Ramos (cell line): ENCODE results near the gene NOL12.
"Not testable (repeated sequence)": the region's sequence is repeated elsewhere in the genome, so short reads cannot be mapped to it uniquely, and the experiment has no call there.

Experiments used
- in situ Hi-C: fragments of 300-500 bp; cut with MboI; formaldehyde crosslinking; loops from one replicate; pipeline ENCODE4 v1.14.3; 2022; ENCODE audit warnings: low sequenced_read_pairs; ENCODE audit not compliant: unreplicated experiment

The NOL12 gene, protein sequence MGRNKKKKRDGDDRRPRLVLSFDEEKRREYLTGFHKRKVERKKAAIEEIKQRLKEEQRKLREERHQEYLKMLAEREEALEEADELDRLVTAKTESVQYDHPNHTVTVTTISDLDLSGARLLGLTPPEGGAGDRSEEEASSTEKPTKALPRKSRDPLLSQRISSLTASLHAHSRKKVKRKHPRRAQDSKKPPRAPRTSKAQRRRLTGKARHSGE

DNA sequence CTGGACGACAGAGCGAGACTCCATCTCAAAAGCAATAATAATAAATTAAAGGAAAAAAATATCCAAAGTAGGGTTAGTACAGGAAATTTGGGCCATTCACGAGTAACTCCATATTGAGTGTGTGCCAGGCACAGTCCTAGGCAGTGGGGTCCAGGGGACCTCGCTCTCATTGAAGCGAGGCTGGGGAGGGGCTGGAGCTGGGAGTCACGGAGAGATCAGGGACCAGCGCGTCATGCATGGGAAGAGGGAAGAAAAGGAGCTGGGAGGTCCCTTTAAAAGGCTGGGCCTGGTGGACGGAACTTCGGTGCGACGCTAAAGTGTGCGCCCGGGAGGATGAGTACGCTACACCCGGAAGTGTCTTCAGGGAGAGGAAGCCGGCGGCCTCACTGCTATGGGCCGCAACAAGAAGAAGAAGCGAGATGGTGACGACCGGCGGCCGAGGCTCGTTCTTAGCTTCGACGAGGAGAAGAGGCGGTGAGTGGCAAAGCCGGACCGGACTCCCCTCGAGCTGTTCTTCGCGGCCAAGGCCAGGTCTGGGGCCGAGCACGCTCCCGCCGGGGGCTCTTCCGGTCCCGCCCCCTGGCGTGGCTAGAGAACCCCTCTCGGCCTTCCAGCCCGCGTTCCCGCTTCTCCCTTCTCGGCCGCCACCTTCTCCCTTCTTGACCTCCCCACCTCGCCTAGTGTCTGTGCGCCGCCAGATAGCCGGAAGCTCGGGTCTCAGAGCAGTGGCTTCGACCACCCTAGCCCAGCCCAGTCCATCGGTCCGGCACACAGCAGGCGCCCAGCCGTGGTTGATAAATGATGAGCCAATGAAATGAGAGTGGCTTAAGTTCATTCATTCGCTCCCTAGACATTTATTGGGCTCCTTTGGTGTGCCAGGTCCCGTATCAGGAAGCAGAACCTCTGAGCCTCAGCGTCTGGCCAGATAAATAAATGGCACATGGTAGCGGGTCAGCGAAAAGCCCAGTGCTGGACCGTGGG is at the start of gene NOL12:
Gene NOL12 (plus strand): TSS at position 342 of the 981 bp plus-strand sequence. CDS start 50 bp downstream, at position 392.
- in situ Hi-C loops = no loop called here

DNA sequence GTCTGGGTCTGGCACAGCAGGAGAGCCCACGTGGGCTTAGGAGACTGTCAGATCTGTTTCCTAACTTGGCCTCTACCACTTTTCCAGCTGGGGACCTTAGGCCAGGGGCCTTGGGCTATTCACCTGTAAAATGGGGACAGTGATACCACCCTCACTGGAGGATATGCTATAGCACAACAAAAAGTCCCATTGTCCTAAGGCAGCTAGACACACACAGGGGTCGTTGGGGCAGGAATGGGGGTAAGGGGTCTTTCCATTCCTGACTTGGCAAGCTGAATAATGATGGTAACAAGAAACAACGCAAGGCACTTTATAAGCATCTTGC is 49.2 kb upstream of the NOL12 start:
- in situ Hi-C loops = no loop called here

DNA sequence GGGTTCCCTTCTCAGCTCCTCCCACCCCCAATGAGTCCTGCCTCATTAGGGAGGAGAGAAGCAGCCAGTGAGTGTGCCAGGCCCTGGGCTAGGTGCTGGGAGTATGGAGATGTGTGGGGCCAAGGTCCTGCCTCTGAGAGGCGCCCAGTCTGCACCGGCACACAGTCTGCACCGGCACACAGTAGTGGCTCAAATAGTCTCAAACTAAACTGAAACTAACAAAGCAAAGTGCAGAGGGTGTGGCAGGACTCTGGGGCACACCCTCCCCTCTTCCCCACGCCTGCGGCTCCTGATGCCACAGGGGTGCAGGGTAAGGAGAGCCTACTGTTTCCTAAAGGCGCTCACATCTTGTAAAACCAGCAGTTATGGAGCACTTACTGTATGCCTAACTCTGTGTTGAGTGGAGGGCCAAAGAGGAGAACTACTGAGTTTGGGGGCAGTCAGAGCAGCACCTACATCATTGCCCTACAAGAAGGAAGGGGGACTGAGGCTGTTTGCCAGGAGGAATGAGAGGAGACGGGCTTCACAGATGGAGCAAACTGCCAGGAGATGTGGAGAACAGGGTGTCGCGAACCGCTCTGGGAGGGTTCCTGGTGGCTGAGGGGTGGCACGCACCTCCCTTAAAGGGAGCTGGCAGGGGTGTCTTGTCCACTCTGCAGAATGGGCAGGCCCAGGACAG is 47.6 kb upstream of the NOL12 start:
- in situ Hi-C loops = no loop called here

DNA sequence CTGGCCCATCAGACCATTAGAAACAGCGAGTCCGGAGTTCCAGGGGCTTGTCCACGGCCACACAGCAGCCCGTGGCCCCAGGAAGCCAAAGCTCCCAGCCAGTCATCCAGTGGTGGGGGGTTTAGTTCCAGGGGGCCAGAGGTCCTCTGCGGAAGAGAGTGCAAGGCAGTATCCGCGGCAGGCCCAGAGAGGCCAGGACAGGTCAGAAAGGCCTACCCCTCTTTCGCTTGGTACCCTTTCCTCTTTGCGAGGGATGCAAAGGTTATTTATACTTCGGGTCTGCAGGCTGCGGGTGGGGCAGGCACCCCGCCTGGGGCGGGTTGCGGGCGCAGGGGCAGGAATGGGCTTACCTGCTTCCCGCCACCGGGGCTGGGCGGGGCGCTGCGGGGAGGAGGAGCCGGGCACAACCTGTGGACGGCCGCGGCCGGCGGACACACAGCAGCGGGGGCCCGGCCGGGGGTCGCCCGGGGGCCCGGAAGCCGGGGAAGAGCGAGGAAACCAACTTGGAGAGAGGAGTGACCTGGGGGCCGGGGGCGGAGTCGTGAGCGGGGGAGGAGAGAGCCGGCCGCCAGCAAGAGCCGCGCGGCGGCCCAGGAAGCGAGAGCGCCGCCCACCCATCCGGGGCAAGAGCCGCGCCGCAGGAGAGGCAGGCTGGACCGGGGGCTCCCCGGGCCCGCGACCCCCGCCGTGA is 46.9 kb upstream of the NOL12 start, which contains the start of gene SH3BP1:
Gene SH3BP1 (plus strand): TSS at position 600 of the 691 bp plus-strand sequence. CDS start 119 bp downstream, outside the sequence.
- in situ Hi-C loops = no loop called here

DNA sequence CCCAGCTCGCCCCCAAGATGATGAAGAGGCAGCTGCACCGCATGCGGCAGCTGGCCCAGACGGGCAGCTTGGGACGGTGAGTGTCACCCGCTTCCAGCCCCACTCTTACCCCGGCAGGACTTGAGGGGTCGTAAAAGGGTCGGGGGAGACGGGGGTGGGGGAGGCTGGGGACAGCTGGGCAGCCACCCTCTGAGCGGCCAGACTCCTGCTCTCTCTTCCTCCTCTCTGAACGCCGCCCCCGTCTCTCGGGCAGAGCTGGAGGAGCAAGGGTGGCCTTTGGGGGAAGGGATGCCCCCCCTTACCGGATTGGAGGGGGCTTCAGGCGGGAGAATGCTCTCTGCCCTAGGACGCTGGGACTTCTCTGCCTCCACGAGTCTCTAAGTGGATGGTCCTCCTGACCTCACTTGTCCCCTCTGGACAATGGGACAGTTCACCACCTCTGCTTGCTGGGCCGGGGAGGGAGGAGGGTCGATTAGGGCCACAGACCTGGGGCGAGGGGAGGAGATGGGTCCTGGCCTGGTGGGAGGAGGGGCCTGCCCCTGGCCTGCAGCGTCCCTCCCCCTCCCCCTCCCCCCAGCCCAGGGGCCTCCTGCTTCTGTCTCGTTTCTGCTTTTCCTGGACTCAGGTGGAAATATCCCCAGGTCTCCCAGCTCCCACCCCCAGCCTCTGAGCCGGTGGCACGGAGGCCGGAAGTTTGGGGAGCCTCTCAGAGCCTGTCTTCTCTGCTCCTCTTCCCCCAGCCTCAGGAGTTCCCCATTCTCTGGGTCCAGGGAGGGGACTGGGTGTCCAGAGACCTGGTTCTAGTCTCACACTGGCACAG is 46.2 kb upstream of the NOL12 start:
- in situ Hi-C loops = no loop called here

DNA sequence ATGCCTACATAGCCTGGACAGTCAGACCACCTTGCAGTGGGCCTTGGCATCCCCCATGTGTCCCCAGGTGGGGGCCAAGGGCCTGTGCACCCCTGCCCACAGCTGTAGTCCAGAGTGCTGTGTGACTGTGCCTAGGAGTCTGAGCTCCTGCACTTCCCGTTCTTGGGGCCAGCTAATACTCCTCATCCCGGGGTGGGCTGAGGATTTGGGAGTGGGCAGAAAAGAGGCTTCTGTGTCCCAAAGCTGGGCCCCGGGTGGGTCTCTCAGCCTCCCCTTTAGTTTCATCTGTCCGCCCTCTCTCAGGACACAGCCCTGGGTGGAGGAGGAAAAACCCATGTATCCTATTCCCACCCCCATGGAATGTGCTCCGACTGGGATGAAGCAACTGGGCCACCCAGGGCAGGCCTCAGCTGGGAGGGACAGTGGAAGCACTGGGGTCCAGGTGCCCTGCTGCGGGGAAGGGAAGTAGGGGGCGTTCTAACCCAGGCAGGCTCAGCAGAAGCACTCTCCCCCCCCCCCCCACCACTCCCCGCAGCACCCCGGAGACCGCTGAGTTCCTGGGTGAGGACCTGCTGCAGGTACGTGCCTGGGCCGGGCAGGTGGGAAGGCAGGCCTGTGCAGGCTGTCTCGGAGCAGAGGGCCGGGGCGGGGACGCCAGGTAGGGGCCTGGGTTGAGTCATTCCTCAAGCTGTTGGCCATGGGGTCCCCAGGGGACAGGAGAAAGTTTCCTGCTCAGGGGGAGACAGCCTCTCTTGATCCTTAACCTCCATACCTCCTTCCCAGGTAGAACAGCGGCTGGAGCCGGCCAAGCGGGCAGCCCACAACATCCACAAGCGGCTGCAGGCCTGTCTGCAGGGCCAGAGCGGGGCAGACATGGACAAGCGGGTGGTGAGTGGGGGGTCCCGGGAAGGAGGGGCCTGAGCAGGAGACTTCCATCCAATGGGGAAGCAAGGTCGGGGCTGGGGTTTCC is 45.3 kb upstream of the NOL12 start:
- in situ Hi-C loops = no loop called here

DNA sequence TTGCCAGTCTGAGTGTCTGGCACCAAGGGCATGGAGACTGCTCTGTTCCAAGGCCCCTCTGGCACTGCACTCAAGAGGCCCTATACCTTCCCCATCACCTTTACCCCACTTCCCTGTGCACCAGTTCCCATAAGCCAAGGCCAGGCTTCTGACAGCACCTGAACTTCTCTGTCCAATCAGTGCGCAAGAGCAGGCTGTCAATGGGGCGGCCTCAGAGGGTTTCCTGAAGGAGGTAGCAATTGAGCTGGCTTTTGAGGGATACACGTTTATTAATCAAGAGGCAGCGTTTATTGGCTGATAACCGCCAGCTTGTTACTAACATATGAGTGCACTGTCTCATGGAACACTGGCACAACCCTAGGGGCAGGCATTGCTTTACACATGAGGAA is 44.6 kb upstream of the NOL12 start:
- in situ Hi-C loops = no loop called here

DNA sequence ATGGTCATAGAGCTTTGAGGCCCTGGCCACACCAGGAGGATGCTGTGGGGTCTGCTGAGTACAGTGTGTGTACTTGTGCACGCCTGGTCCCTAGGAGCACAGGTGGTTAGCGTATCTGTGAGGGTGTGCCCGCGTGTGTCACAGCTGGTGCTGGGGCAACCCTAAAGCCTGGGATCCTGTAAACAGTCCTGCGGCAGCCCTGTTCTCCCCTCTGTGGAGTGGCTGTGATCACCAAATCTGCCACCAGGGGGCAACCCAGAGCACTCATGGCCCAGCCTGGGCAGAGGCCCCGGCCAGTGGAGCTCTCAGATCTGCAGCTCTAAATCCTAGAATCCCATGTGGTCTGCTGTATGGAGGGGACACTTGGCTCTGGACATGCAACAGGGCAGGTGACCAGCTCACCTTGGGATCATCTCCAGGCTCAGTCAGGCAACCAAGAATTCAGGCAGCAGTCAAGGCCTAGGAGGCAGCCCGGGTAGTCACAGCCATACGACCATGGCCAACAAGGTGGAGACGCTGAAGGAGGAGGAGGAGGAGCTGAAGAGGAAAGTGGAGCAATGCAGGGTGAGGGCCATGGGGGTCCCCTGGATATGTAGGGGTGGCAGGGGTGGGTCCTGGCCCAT is 42.8 kb upstream of the NOL12 start:
- in situ Hi-C loops = no loop called here

DNA sequence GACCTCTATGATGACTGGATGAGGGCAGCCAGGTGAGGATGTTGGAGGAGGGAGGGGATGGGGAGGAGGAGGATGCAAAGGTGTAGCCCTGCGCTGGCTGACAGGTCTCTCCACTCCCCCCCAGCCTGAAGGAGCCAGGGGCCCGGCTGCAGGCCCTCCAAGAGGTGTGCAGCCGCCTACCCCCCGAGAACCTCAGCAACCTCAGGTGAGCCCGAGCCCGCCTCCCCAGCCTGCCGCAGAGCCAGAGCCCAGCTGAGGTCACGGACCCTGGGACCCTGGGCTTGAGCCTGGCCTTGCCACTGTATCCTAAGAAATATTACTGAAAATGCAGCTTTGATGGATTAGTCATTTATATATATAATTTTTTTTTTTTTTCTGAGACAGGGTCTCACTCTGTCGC is 38.8 kb upstream of the NOL12 start:
- in situ Hi-C loops = no loop called here

DNA sequence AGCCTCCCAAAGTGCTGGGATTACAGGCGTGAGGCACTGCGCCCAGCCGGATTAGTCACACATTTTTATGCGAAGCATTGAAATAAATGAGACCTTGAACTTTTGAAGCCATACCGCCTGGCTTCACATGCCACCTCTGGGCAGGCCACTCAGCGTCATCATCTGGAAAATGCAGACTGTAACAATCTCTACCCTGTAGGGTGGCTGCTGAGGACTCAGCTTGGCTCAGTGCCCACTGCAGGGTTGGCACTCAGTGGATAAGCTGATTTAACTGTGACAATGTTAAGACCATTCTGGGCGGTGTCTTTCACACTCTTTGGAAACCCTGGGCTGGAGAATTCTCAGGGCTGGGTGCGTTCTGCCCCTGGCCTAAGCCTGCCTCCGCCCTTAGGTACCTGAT is 38.2 kb upstream of the NOL12 start:
- in situ Hi-C loops = no loop called here

DNA sequence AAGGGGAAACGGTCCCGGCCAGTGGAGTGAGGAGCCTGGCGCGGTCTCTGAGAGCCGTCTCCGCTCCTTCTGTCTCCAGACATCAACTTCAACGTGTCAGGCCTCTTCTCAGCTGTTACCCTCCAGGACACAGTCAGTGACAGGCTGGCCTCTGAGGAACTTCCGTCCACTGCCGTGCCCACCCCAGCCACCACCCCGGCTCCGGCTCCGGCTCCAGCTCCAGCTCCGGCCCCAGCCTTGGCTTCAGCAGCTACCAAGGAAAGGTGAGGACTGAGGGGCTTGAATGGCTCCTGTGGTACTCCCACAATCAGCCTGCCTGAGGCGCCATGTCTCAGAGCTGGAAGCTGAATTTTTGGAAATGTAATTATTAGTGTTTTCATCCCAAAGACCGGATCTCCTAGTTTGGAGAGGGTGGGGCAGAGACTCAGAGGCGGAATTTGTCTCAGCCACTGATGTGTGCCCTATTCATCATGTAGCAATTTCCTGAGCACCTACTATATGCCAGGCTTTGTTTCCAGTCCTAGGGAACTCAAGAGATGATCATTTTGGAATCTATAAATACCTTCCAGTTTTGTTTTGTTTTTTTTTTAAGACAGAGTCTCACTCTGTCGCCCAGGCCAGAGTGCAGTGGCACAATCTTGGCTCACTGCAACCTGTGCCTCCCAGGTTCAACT is 35.5 kb upstream of the NOL12 start:
- in situ Hi-C loops = no loop called here

DNA sequence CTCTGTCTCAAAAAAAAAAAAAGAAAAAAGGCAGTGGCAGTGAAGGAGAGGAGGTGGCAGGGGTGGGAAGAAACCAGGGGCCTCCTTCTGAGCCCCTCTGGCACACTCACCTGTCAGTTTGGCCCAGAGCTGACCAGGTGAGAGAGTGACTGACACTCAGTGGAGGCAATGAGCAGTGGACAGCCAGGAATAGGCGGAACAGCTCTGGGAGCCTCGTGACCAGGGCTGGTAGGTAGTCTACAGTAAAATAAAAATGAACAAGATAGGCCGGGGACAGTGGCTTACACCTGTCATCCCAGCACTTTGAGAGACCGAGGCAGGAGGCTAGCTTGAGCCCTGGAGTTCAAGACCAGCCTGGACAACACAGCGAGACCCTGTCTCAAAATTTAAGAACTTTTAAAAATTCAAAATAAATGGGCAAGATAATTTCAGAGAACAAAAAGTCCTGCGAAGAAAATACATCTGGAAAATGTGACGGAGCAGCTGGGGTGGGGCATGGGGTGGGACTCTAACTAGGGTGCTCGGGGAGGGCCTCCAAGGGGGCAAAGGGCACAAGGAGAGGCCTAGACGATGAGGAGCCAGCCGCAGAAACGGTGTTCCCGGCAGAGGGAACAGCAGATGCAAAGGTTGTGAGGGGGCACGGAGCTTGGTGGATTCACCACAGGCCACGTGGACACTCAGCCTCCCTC is 31.4 kb upstream of the NOL12 start:
- in situ Hi-C loops = no loop called here

DNA sequence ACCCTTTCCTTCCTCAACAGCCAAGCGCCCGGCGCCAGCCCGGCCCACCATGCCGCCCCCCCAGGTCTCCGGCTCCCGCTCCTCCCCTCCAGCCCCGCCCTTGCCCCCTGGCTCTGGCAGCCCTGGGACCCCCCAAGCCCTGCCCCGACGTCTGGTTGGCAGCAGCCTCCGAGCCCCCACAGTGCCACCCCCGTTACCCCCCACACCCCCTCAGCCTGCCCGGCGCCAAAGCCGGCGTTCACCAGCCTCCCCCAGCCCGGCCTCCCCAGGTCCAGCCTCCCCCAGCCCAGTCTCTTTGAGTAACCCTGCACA is 30.9 kb upstream of the NOL12 start:
- in situ Hi-C loops = no loop called here

DNA sequence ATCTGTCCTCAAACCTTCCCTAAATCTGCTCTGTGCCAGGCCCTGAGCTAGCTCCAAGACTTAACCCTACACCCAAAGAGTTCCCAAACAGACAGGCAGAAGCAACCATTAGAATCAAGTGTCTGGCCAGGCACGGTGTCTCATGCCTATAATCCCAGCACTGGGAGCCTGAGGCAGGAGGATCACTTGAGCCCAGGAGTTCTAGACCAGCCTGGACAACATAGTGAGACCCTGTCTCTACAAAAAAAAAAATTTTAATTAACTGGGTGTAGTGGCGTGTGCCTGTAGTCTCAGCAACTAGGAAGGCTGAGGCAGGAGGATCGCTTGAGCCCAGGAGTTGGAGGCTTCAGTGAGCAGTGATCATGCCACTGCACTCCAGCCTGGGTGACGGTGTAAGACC is 29.6 kb upstream of the NOL12 start:
- in situ Hi-C loops = not testable (repeated sequence)

DNA sequence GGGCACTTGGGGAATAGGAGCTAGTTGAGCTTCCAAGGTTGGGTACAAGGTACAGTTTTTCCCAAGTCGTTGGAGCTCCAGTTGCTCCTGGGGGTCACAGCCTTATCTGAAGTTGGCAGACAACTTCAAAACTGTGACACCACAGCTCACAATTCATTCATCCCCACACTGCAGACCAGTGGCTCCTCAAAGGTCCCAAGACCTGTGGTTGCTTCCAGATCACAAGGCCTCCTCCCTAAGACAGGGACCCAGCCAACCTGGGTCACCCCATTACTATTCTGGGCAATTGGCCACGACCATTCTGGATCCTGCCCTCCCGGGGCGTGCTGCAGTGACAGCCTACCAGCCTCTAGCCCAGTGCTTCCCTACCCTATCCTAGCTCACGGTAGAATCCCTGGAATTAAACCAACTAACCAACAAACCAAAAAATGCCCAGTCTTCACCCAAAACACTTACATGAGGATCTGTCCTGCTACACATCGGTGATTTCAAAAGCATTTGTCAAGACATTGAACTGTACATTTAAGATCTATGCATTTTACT is 28.5 kb upstream of the NOL12 start:
- in situ Hi-C loops = no loop called here

DNA sequence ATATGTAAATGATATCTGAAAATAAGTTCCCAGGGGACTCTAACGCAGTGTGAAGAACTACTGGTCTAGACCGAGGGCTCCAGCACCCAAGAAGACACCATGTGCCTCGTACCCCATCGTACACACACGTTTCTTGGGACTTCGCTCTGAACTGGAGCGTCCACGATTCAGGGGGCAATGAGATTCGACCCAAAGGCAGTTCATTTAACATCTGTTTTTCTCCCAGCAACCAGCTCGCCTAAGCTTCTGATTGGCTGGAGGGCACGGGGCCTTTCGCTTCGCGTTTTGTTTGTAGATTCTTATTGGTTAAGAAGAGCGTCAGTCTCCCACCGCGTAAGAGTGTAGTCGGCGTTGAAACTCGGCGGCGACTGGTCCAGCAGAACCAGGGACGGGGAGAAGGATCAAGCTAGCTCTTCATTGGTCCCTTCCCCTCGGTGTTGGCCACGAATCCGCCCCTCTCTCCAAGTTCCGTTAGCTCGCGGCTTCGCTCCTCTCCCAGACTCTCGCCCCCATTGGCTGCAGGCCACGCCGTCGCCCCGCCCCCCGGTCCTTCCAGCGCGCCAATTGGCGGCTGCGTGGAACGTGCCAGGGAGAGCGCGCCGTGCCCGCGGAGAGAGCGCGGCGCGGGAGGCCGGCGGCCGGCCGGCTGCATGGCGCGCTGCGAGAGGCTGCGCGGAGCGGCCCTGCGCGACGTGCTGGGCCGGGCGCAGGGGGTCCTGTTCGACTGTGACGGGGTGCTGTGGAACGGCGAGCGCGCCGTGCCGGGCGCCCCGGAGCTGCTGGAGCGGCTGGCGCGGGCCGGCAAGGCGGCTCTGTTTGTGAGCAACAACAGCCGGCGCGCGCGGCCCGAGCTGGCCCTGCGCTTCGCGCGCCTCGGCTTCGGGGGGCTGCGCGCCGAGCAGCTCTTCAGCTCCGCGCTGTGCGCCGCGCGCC is 27.7 kb upstream of the NOL12 start, which contains the start of gene PDXP:
Gene PDXP (plus strand): TSS at position 591 of the 933 bp plus-strand sequence. CDS start 60 bp downstream, at position 651.
- in situ Hi-C loops = no loop called here
